H9 (cell line): Measurements from ENCODE around the gene CCDC172. TPM values are rescaled to one million over a fixed set of nuclear protein-coding genes. Genes with fewer than 3 reads are reported as not detected.

Experiments
- DNase-seq: peaks from one replicate; pipeline ENCODE4 v3.0.0-alpha.2; 2017
- H2AFZ ChIP-seq: one replicate; pipeline ENCODE4 v1.6.1; 2013; ENCODE audit warnings: mild to moderate bottlenecking, low read length, control low read depth, moderate library complexity
- H2AK5ac ChIP-seq: 2 replicates; pipeline ENCODE4 v1.6.1; 2013; ENCODE audit warnings: low read length, control low read depth, mixed read lengths; ENCODE audit not compliant: insufficient read length
- H2BK120ac ChIP-seq: one replicate; pipeline ENCODE4 v1.6.1; 2013; ENCODE audit warnings: low read depth, mild to moderate bottlenecking, low read length, control low read depth, inconsistent platforms; ENCODE audit not compliant: poor library complexity, severe bottlenecking
- H2BK12ac ChIP-seq: 2 replicates; pipeline ENCODE4 v1.6.1; 2013; ENCODE audit warnings: low read length, control low read depth, mixed read lengths, low read depth; ENCODE audit not compliant: insufficient read length
- H2BK15ac ChIP-seq: 2 replicates; pipeline ENCODE4 v1.6.1; 2013; ENCODE audit warnings: low read depth, low read length, control low read depth
- H2BK20ac ChIP-seq: one replicate; pipeline ENCODE4 v1.6.1; 2013; ENCODE audit warnings: low read depth, mild to moderate bottlenecking, low read length, control low read depth, inconsistent platforms; ENCODE audit not compliant: poor library complexity, severe bottlenecking
- H2BK5ac ChIP-seq: 2 replicates; pipeline ENCODE4 v1.6.1; 2013; ENCODE audit warnings: low read length, control low read depth, mixed read lengths; ENCODE audit not compliant: insufficient read length
- H3K14ac ChIP-seq: 2 replicates; pipeline ENCODE4 v1.6.1; 2013; ENCODE audit warnings: low read length, control low read depth; ENCODE audit not compliant: insufficient read depth
- H3K18ac ChIP-seq: 2 replicates; pipeline ENCODE4 v1.6.1; 2013; ENCODE audit warnings: low read depth, mild to moderate bottlenecking, mixed read lengths, low read length, control low read depth; ENCODE audit not compliant: insufficient read length
- H3K23ac ChIP-seq: 2 replicates; pipeline ENCODE4 v1.6.1; 2013; ENCODE audit warnings: low read length, control low read depth, mixed read lengths, low read depth; ENCODE audit not compliant: insufficient read length
- H3K23me2 ChIP-seq: 2 replicates; pipeline ENCODE4 v1.6.1; 2013; ENCODE audit warnings: low read depth, mild to moderate bottlenecking, mixed read lengths, low read length, control low read depth; ENCODE audit not compliant: insufficient read length, poor library complexity, severe bottlenecking
- H3K27ac ChIP-seq: 2 replicates; pipeline ENCODE4 v1.5.1; 2013; ENCODE audit warnings: low read length, control low read depth, mixed read lengths, low read depth; ENCODE audit not compliant: insufficient read length
- H3K27me3 ChIP-seq: 2 replicates; pipeline ENCODE4 v1.6.1; 2013; ENCODE audit warnings: low read length, control low read depth, inconsistent platforms; ENCODE audit not compliant: insufficient read depth
- H3K4ac ChIP-seq: 2 replicates; pipeline ENCODE4 v1.6.1; 2013; ENCODE audit warnings: low read depth, mild to moderate bottlenecking, control low read depth, inconsistent platforms, low read length, moderate library complexity
- H3K4me1 ChIP-seq: 2 replicates; pipeline ENCODE4 v1.6.1; 2013; ENCODE audit warnings: low read length, control low read depth, inconsistent platforms; ENCODE audit not compliant: insufficient read depth
- H3K4me2 ChIP-seq: 2 replicates; pipeline ENCODE4 v1.6.1; 2013; ENCODE audit warnings: low read length, control low read depth, mixed read lengths; ENCODE audit not compliant: insufficient read length, insufficient read depth
- H3K56ac ChIP-seq: 2 replicates; pipeline ENCODE4 v1.6.1; 2013; ENCODE audit warnings: low read depth, mild to moderate bottlenecking, mixed read lengths, low read length, control low read depth; ENCODE audit not compliant: insufficient read length
- H3K79me1 ChIP-seq: 2 replicates; pipeline ENCODE4 v1.6.1; 2013; ENCODE audit warnings: low read depth, mild to moderate bottlenecking, moderate library complexity, low read length, control low read depth, inconsistent platforms; ENCODE audit not compliant: insufficient read depth, poor library complexity, severe bottlenecking
- H3K79me2 ChIP-seq: 2 replicates; pipeline ENCODE4 v1.6.1; 2013; ENCODE audit warnings: low read length, control low read depth, inconsistent platforms; ENCODE audit not compliant: insufficient read depth
- H3K9ac ChIP-seq: 2 replicates; pipeline ENCODE4 v1.6.1; 2013; ENCODE audit warnings: low read length, control low read depth, mixed read lengths; ENCODE audit not compliant: insufficient read length; ENCODE audit errors: extremely low read depth
- H3K9me3 ChIP-seq: one replicate; pipeline ENCODE4 v1.6.1; 2013; ENCODE audit warnings: low read depth, low read length, inconsistent platforms; ENCODE audit not compliant: control insufficient read depth
- H3T11ph ChIP-seq: one replicate; pipeline ENCODE4 v1.6.1; 2013; ENCODE audit warnings: mild to moderate bottlenecking, low read length, control low read depth, inconsistent platforms
- H4K20me1 ChIP-seq: one replicate; pipeline ENCODE4 v1.6.1; 2013; ENCODE audit not compliant: control insufficient read depth, insufficient read length, insufficient read depth
- H4K5ac ChIP-seq: 2 replicates; pipeline ENCODE4 v1.6.1; 2013; ENCODE audit warnings: low read depth, mild to moderate bottlenecking, mixed read lengths, low read length, control low read depth; ENCODE audit not compliant: insufficient read length
- H4K8ac ChIP-seq: replicated peaks from 2 replicates; pipeline ENCODE4 v1.6.1; 2013; ENCODE audit warnings: low read length, control low read depth, mixed read lengths, low read depth; ENCODE audit not compliant: insufficient read length
- H4K91ac ChIP-seq: 2 replicates; pipeline ENCODE4 v1.6.1; 2013; ENCODE audit warnings: low read depth, mild to moderate bottlenecking, moderate library complexity, mixed read lengths, low read length, control low read depth; ENCODE audit not compliant: insufficient read length
- H3K27ac Mint-ChIP-seq, 3 experiments: 2 replicates in 2 of 3; 3 replicates in 1 of 3; pipeline ENCODE4 v1.8.0; 2020 to 2021; ENCODE audit warnings: mixed read lengths in 3 of 3, mild to moderate bottlenecking in 1 of 3, moderate library complexity in 1 of 3
- H3K27me3 Mint-ChIP-seq: 2 replicates; pipeline ENCODE4 v1.8.0; 2021; ENCODE audit warnings: low read depth, mild to moderate bottlenecking, moderate library complexity, mixed read lengths
- H3K36me3 Mint-ChIP-seq, 3 experiments: 2 replicates in 2 of 3; 3 replicates in 1 of 3; pipeline ENCODE4 v1.8.0; 2020 to 2021; ENCODE audit warnings: low read depth in 3 of 3, mixed read lengths in 3 of 3; ENCODE audit not compliant: insufficient read depth in 1 of 3
- H3K4me1 Mint-ChIP-seq, 2 experiments: 2 replicates each; pipeline ENCODE4 v1.8.0; 2020; ENCODE audit warnings: mixed read lengths in 2 of 2
- H3K4me3 Mint-ChIP-seq, 2 experiments: 2 replicates in 1 of 2; 3 replicates in 1 of 2; pipeline ENCODE4 v1.8.0; 2020 to 2021; ENCODE audit warnings: mild to moderate bottlenecking in 2 of 2, mixed read lengths in 2 of 2, moderate library complexity in 1 of 2
- H3K9me3 Mint-ChIP-seq, 2 experiments: 2 replicates in 1 of 2; 3 replicates in 1 of 2; pipeline ENCODE4 v1.8.0; 2020; ENCODE audit warnings: mild to moderate bottlenecking in 2 of 2, mixed read lengths in 2 of 2, moderate library complexity in 1 of 2
- CTCF ChIP-seq: fragments of 200-600 bp; sonication (generic); conservative IDR thresholded peaks from 3 replicates; pipeline ENCODE4 v1.8.0; 2021; ENCODE audit warnings: antibody characterized with exemption, mild to moderate bottlenecking
- WGBS: extraction: QIAGEN DNeasy Blood & Tissue Kit; methylation state at CpG from one replicate; pipeline ENCODE4 v1.1.7; 2013; ENCODE audit warnings: missing lambda C conversion rate, low lambda C conversion rate, mixed read lengths; ENCODE audit not compliant: insufficient read length; ENCODE audit errors: extremely low coverage; 5-methylcytosine and 5-hydroxymethylcytosine counted together
- total RNA-seq: library from RNA; stranded (reverse); gene quantifications from 2 replicates; pipeline ENCODE4 v1.2.1, GENCODE V29; 2021

The CCDC172 gene
- total RNA-seq, 1 experiment from 2014 or later: 1.3 TPM

GRCh38 chr10:116410351-116410750, 86.1 kb downstream of the CCDC172 start:
- H3K27ac Mint-ChIP-seq: no peak overlapping the region
- Histone ChIP-seq H2BK5ac (no peak overlapping the region), H2BK120ac (no peak overlapping the region), H2BK20ac (no peak overlapping the region), H3K9ac (no peak overlapping the region), H3K79me2 (no peaks in the 10 kb centered on the region), H4K20me1 (no peaks in the 10 kb centered on the region), H3K27ac (no peak overlapping the region), H3K4me1 (no peaks in the 10 kb centered on the region), H3K79me1 (no peaks in the 10 kb centered on the region), H4K91ac (no peak overlapping the region), H4K5ac (no peak overlapping the region), H3K4ac (no peak overlapping the region), H3K4me2 (no peak overlapping the region), H2BK12ac (no peak overlapping the region), H3K23me2 (no peaks in the 10 kb centered on the region), H3K9me3 (no peaks in the 10 kb centered on the region), H4K8ac (no peak overlapping the region), H3K27me3 (no peaks in the 10 kb centered on the region), H3T11ph (no peak overlapping the region), H2AFZ (no peak overlapping the region), H3K14ac (no peak overlapping the region), H3K23ac (no peak overlapping the region), H3K56ac (no peak overlapping the region), H2BK15ac (no peak overlapping the region), H3K18ac (no peak overlapping the region), H2AK5ac (no peak overlapping the region)
- TF ChIP-seq CTCF: no peak
- H3K4me1 Mint-ChIP-seq: peaks cover 2 to 3% of the 10 kb centered on the region in 2 experiments; a peak in 2 of 4 replicates
- H3K36me3 Mint-ChIP-seq: no peaks in the 10 kb centered on the region
- DNase-seq: no peak
- WGBS: no CpG with 5 or more reads among the region's 5 CpGs
- no peaks in the 10 kb centered on the region for H3K9me3 Mint-ChIP-seq
- peaks cover 1% of the 10 kb centered on the region; the same call in 1 of the 2 replicates for H3K27me3 Mint-ChIP-seq
- no peak overlapping the region for H3K4me3 Mint-ChIP-seq
